Liver (tissue), 9 donors: ENCODE measurements around the gene CD82. TPM values are rescaled to one million over a fixed set of nuclear protein-coding genes. Genes with fewer than 3 reads are reported as not detected.

Experiments
- DNase-seq: peaks from one replicate; pipeline ENCODE4 v3.0.0-alpha.2; 2017; ENCODE audit warnings: low spot score
- H3K27ac ChIP-seq, 2 donors: one replicate each; pipeline ENCODE4 v1.7.0; 2013; ENCODE audit warnings: inconsistent platforms in 2 of 2, low read length in 2 of 2, control low read depth in 1 of 2, low read depth in 1 of 2, mild to moderate bottlenecking in 1 of 2
- H3K27me3 ChIP-seq, 4 donors: one replicate each; pipeline versions ENCODE4 v1.6.1 to v1.7.0; 2013; ENCODE audit warnings: low read length in 3 of 4, inconsistent platforms in 1 of 4, mild to moderate bottlenecking in 1 of 4, moderate library complexity in 1 of 4; ENCODE audit not compliant: control insufficient read depth in 4 of 4, insufficient read depth in 4 of 4
- H3K36me3 ChIP-seq, 4 donors: one replicate each; pipeline versions ENCODE4 v1.6.1 to v1.7.0; 2013; ENCODE audit warnings: low read length in 3 of 4, mild to moderate bottlenecking in 3 of 4, low read depth in 1 of 4, moderate library complexity in 1 of 4; ENCODE audit not compliant: control insufficient read depth in 4 of 4, insufficient read depth in 3 of 4
- H3K4me1 ChIP-seq, 4 donors: one replicate each; pipeline versions ENCODE4 v1.6.1 to v1.7.0; 2013; ENCODE audit warnings: low read length in 3 of 4, mild to moderate bottlenecking in 3 of 4, moderate library complexity in 1 of 4; ENCODE audit not compliant: control insufficient read depth in 4 of 4, insufficient read depth in 4 of 4
- H3K4me3 ChIP-seq, 3 donors: one replicate each; pipeline versions ENCODE4 v1.6.1 to v1.7.0; 2013; ENCODE audit warnings: low read length in 3 of 3, control low read depth in 1 of 3, low read depth in 1 of 3, mild to moderate bottlenecking in 1 of 3
- H3K9ac ChIP-seq, 2 donors: one replicate each; pipeline ENCODE4 v1.7.0; 2013; ENCODE audit warnings: low read length in 2 of 2, mild to moderate bottlenecking in 2 of 2, moderate library complexity in 2 of 2, control low read depth in 1 of 2, low read depth in 1 of 2
- H3K9me3 ChIP-seq, 4 donors: one replicate each; pipeline versions ENCODE4 v1.6.1 to v1.7.0; 2013; ENCODE audit warnings: low read length in 3 of 4; ENCODE audit not compliant: control insufficient read depth in 4 of 4
- ATF3 ChIP-seq: IDR thresholded peaks from 2 replicates; pipeline ENCODE4 v1.6.1; 2016; ENCODE audit warnings: antibody characterized with exemption
- CTCF ChIP-seq: fragments of 150-350 bp; IDR thresholded peaks from 2 replicates; pipeline ENCODE4 v1.5.1; 2017; ENCODE audit warnings: improper control_type of control experiment, low read depth, low read length; ENCODE audit not compliant: missing input control
- EGR1 ChIP-seq, 2 donors: IDR thresholded peaks; 2 replicates each; pipeline ENCODE4 v1.6.1; 2016 to 2018; ENCODE audit warnings: antibody characterized with exemption in 2 of 2, low read depth in 2 of 2
- FOXA1 ChIP-seq: IDR thresholded peaks from 2 replicates; pipeline ENCODE4 v1.6.1; 2016; ENCODE audit warnings: antibody characterized with exemption
- FOXA2 ChIP-seq: IDR thresholded peaks from 2 replicates; pipeline ENCODE4 v1.6.1; 2016; ENCODE audit warnings: antibody characterized with exemption
- GABPA ChIP-seq, 2 donors: IDR thresholded peaks in 1 of 2; conservative IDR thresholded peaks in 1 of 2; 2 replicates each; pipeline ENCODE4 v1.6.1; 2016; ENCODE audit warnings: antibody characterized with exemption in 2 of 2, mild to moderate bottlenecking in 1 of 2, moderate library complexity in 1 of 2
- HNF4A ChIP-seq, 2 donors: conservative IDR thresholded peaks; 2 replicates each; pipeline ENCODE4 v1.6.1; 2016; ENCODE audit warnings: antibody characterized with exemption in 2 of 2, mild to moderate bottlenecking in 2 of 2
- HNF4G ChIP-seq: IDR thresholded peaks from 2 replicates; pipeline ENCODE4 v1.6.1; 2016; ENCODE audit warnings: antibody characterized with exemption
- JUND ChIP-seq, 2 donors: IDR thresholded peaks; 2 replicates each; pipeline ENCODE4 v1.6.1; 2016; ENCODE audit warnings: antibody characterized with exemption in 2 of 2
- MAX ChIP-seq: IDR thresholded peaks from 2 replicates; pipeline ENCODE4 v1.6.1; 2016; ENCODE audit warnings: antibody characterized with exemption
- NR2F2 ChIP-seq: IDR thresholded peaks from 2 replicates; pipeline ENCODE4 v1.6.1; 2016; ENCODE audit warnings: antibody characterized with exemption
- RAD21 ChIP-seq, 2 donors: IDR thresholded peaks; 2 replicates each; pipeline ENCODE4 v1.6.1; 2016; ENCODE audit warnings: antibody characterized with exemption in 2 of 2, mild to moderate bottlenecking in 2 of 2
- REST ChIP-seq: IDR thresholded peaks from 2 replicates; pipeline ENCODE4 v1.6.1; 2016; ENCODE audit warnings: antibody characterized with exemption, mild to moderate bottlenecking
- RXRA ChIP-seq, 2 donors: IDR thresholded peaks; 2 replicates each; pipeline ENCODE4 v1.6.1; 2017 to 2018; ENCODE audit warnings: antibody characterized with exemption in 2 of 2, mild to moderate bottlenecking in 1 of 2
- SP1 ChIP-seq: IDR thresholded peaks from 2 replicates; pipeline ENCODE4 v1.6.1; 2018; ENCODE audit warnings: antibody characterized with exemption, mild to moderate bottlenecking
- YY1 ChIP-seq: IDR thresholded peaks from 2 replicates; pipeline ENCODE4 v1.6.1; 2016; ENCODE audit warnings: antibody characterized with exemption, mild to moderate bottlenecking
- WGBS: extraction: QIAGEN DNeasy Blood & Tissue Kit; methylation state at CpG from one replicate; pipeline ENCODE4 v1.1.7; 2013; 5-methylcytosine and 5-hydroxymethylcytosine counted together
- polyA plus RNA-seq, 2 donors: library from polyadenylated mRNA; stranded (reverse) in 1 of 2; unstranded in 1 of 2; fragments of 200-250 nt in 1 of 2; fragments of >200 nt in 1 of 2; fragmentation: Nextera tagmentation in 1 of 2; extraction: Ambion mirVana in 1 of 2; gene quantifications; one replicate each; pipeline versions ENCODE4 v1.2.1 to v1.2.3, GENCODE V29; 2013 to 2015
- total RNA-seq, 2 donors: library from RNA; depleted of rRNA; stranded (reverse); fragments of >200 nt; gene quantifications; one replicate each; pipeline ENCODE4 v1.2.3, GENCODE V29; 2014
- donor health status: healthy.
- donor health status: healthy.
- donor health status: healthy.
- donor health status: healthy.
- donor health status: healthy.

CD82 gene
- total and polyA plus RNA-seq, 4 donors, result 27.4 to 82.6 (median 47.8) TPM

GRCh38 chr11:44565953-44566949 lies 788 bp downstream of the CD82 start:
- no peaks in the 10 kb centered on the region for H3K27me3 ChIP-seq
- H3K9ac ChIP-seq, result peak overlapping the region; percentile 81 to 89
- H3K27ac ChIP-seq, result peak overlapping the region; percentile 61 to 75
- no peak for DNase-seq
- H3K4me3 ChIP-seq, result peak overlapping the region; percentile 66 to 86 (median 82)
- H3K9me3 ChIP-seq, result no peaks in the 10 kb centered on the region
- no peaks in the 10 kb centered on the region for H3K36me3 ChIP-seq
- no peak for TF ChIP-seq FOXA1
- TF ChIP-seq RAD21 (IDR thresholded peaks at IDR 0.05), result no peak
- no peak for TF ChIP-seq YY1
- TF ChIP-seq ATF3, result no peak
- no peak for TF ChIP-seq RXRA (IDR thresholded peaks at IDR 0.05)
- TF ChIP-seq SP1, result no peak
- TF ChIP-seq CTCF, result no peak
- TF ChIP-seq NR2F2, result no peak
- no peak for TF ChIP-seq GABPA (IDR thresholded peaks at IDR 0.05 in 1 of 2, conservative IDR thresholded peaks at IDR 0.05 in 1 of 2)
- TF ChIP-seq HNF4G, result no peak
- TF ChIP-seq JUND (IDR thresholded peaks at IDR 0.05), result no peak
- TF ChIP-seq MAX, result no peak
- no peak for TF ChIP-seq EGR1 (IDR thresholded peaks at IDR 0.05; ENCODE audit: low read depth in 2 of 2)
- no peak for TF ChIP-seq REST
- no peak for TF ChIP-seq FOXA2
- TF ChIP-seq HNF4A (conservative IDR thresholded peaks at IDR 0.05), result no peak
- H3K4me1 ChIP-seq, result peaks cover 5 to 34% (median 22%) of the 10 kb centered on the region in 4 donors
- 33% methylated on average over 17 of the region's 17 CpGs for WGBS
